Measurements from ENCODE around the gene SLIT3. TPM values are rescaled to one million over a fixed set of nuclear protein-coding genes. Genes with fewer than 3 reads are reported as not detected.

The SLIT3 gene
- total RNA-seq, 4 donors from 2014 or later: 0.97 to 6.1 (median 3.4) TPM

GRCh38 chr5:169152453-169152852 lies 148.5 kb downstream of the SLIT3 start:
- ATAC-seq (no peak), DNase-seq (no peak)
- TF ChIP-seq POLR2A (IDR thresholded peaks at IDR 0.05): no peak
- Histone ChIP-seq H3K27me3 (no peaks in the 10 kb centered on the region), H3K4me3 (no peak overlapping the region), H3K4me1 (peaks cover 0 to 17% of the 10 kb centered on the region in 2 donors), H3K9me3 (no peaks in the 10 kb centered on the region), H3K36me3 (no peaks in the 10 kb centered on the region), H3K27ac (no peak overlapping the region)
- in situ Hi-C loops (cut with MboI; ENCODE audit: low sequenced_read_pairs in 4 of 4): no loop called here
- intact Hi-C loops (cut with DNase I; ENCODE audit: low total_unique reads): no loop called here

GRCh38 chr5:169151051-169151805 lies 149.7 kb downstream of the SLIT3 start:
- no peaks in the 10 kb centered on the region for H3K9me3 ChIP-seq
- H3K27me3 ChIP-seq: no peaks in the 10 kb centered on the region
- TF ChIP-seq POLR2A (IDR thresholded peaks at IDR 0.05) (no peak), CTCF (IDR thresholded peaks at IDR 0.05 in 4 of 5, conservative IDR thresholded peaks at IDR 0.05 in 1 of 5) (no peak)
- H3K36me3 ChIP-seq: no peaks in the 10 kb centered on the region
- H3K4me3 ChIP-seq: no peak overlapping the region
- no peak overlapping the region for H3K27ac ChIP-seq
- in situ Hi-C loops (cut with MboI; ENCODE audit: low sequenced_read_pairs in 4 of 4) (no loop called here), intact Hi-C loops (cut with DNase I; ENCODE audit: low total_unique reads) (no loop called here)
- DNase-seq (no peak), ATAC-seq (no peak)
- H3K4me1 ChIP-seq: peaks cover 0 to 17% of the 10 kb centered on the region in 2 donors

- H3K36me3 ChIP-seq: no peaks in the 10 kb centered on the region
- no peak overlapping the region for H3K4me3 ChIP-seq
- H3K27me3 ChIP-seq: no peaks in the 10 kb centered on the region
- H3K9me3 ChIP-seq: no peaks in the 10 kb centered on the region
- TF ChIP-seq CTCF (IDR thresholded peaks at IDR 0.05 in 4 of 5, conservative IDR thresholded peaks at IDR 0.05 in 1 of 5) (no peak), POLR2A (IDR thresholded peaks at IDR 0.05) (no peak)
- no peak overlapping the region for H3K27ac ChIP-seq
- intact Hi-C loops (cut with DNase I; ENCODE audit: low total_unique reads) (no loop called here), in situ Hi-C loops (cut with MboI; ENCODE audit: low sequenced_read_pairs in 4 of 4) (no loop called here)
- no peak for DNase-seq
- peaks cover 0 to 17% of the 10 kb centered on the region in 2 donors for H3K4me1 ChIP-seq
- ATAC-seq: no peak
These were observed 150.8 kb downstream of the SLIT3 start for GRCh38 chr5:169150108-169150507.

GRCh38 chr5:169149317-169149716 lies 151.6 kb downstream of the SLIT3 start:
- in situ Hi-C loops (cut with MboI; ENCODE audit: low sequenced_read_pairs in 4 of 4): no loop called here
- peaks cover 0 to 17% of the 10 kb centered on the region in 2 donors for H3K4me1 ChIP-seq

More at GRCh38 chr5:169149317-169149716, 151.6 kb downstream of the SLIT3 start:
- H3K4me3 ChIP-seq: no peak overlapping the region
- H3K36me3 ChIP-seq: no peaks in the 10 kb centered on the region
- H3K27me3 ChIP-seq: no peaks in the 10 kb centered on the region
- no peak overlapping the region for H3K27ac ChIP-seq
- no peak for ATAC-seq
- no peak for DNase-seq
- intact Hi-C loops (cut with DNase I; ENCODE audit: low total_unique reads): no loop called here
- no peaks in the 10 kb centered on the region for H3K9me3 ChIP-seq
- TF ChIP-seq CTCF (IDR thresholded peaks at IDR 0.05 in 4 of 5, conservative IDR thresholded peaks at IDR 0.05 in 1 of 5) (no peak), POLR2A (IDR thresholded peaks at IDR 0.05) (no peak)

Data from gastrocnemius medialis (tissue), 4 donors.